EL (cell line): ENCODE measurements around the gene SULT1A1.
"Not testable (repeated sequence)": the region's sequence is repeated elsewhere in the genome, so short reads cannot be mapped to it uniquely, and the experiment has no call there.

Experiments used
- DNase-seq: peaks from one replicate; pipeline ENCODE4 v3.0.0-alpha.2; 2016

The SULT1A1 gene

GRCh38 chr16:28589930-28590329, 19.9 kb downstream of the SULT1A1 start:
- no peak for DNase-seq

- DNase-seq, result no peak
Measured at GRCh38 chr16:28589069-28589468, 20.8 kb downstream of the SULT1A1 start.

- peak; percentile 88 for DNase-seq
Measured at GRCh38 chr16:28587386-28587785, 22.5 kb downstream of the SULT1A1 start.

GRCh38 chr16:28586466-28586865, 23.4 kb downstream of the SULT1A1 start:
- peak; percentile 18 for DNase-seq

GRCh38 chr16:28585674-28586073, 24.2 kb downstream of the SULT1A1 start:
- DNase-seq, result no peak

- no peak for DNase-seq
Measured at GRCh38 chr16:28580726-28581315, 29.0 kb downstream of the SULT1A1 start.

- DNase-seq, result no peak
Measured at GRCh38 chr16:28575446-28576109, 34.3 kb downstream of the SULT1A1 start.

- DNase-seq, result no peak
Measured at GRCh38 chr16:28574925-28575324, 34.9 kb downstream of the SULT1A1 start.

- no peak for DNase-seq
Measured at GRCh38 chr16:28573738-28574718, 35.8 kb downstream of the SULT1A1 start.

GRCh38 chr16:28572696-28573510, 36.9 kb downstream of the SULT1A1 start:
- no peak for DNase-seq

- DNase-seq, result no peak
Measured at GRCh38 chr16:28569968-28570752, 39.7 kb downstream of the SULT1A1 start.

- DNase-seq, result peak; percentile 50
Measured at GRCh38 chr16:28569021-28569420, 40.8 kb downstream of the SULT1A1 start.

- DNase-seq, result no peak
Measured at GRCh38 chr16:28567292-28567691, 42.6 kb downstream of the SULT1A1 start.

GRCh38 chr16:28566233-28566925, 43.5 kb downstream of the SULT1A1 start:
- DNase-seq, result not testable (repeated sequence)

GRCh38 chr16:28563218-28563617, 46.6 kb downstream of the SULT1A1 start:
- no peak for DNase-seq

- no peak for DNase-seq
Measured at GRCh38 chr16:28562199-28562598, 47.6 kb downstream of the SULT1A1 start.

- DNase-seq, result no peak
Measured at GRCh38 chr16:28561557-28562187, 48.2 kb downstream of the SULT1A1 start.

- DNase-seq, result no peak
Measured at GRCh38 chr16:28558456-28558855, 51.4 kb downstream of the SULT1A1 start.

GRCh38 chr16:28556914-28557320, 52.9 kb downstream of the SULT1A1 start:
- no peak for DNase-seq

- DNase-seq, result no peak
Measured at GRCh38 chr16:28555561-28555960, 54.3 kb downstream of the SULT1A1 start.
